MM.1S (cell line): ENCODE results near the gene SEMG1.

Source experiments
- CTCF ChIP-seq: fragments of 300-600 bp; sonication (generic); IDR thresholded peaks from 2 replicates; pipeline ENCODE4 v1.5.1; 2016; ENCODE audit warnings: antibody characterized with exemption, low read length, mixed read lengths
- EZH2 ChIP-seq: fragments of 300-600 bp; sonication (generic); optimal IDR thresholded peaks from 2 replicates; pipeline ENCODE3; 2017; ENCODE audit warnings: low read depth, mild to moderate bottlenecking, antibody characterized with exemption, low read length, mixed read lengths

DNA sequence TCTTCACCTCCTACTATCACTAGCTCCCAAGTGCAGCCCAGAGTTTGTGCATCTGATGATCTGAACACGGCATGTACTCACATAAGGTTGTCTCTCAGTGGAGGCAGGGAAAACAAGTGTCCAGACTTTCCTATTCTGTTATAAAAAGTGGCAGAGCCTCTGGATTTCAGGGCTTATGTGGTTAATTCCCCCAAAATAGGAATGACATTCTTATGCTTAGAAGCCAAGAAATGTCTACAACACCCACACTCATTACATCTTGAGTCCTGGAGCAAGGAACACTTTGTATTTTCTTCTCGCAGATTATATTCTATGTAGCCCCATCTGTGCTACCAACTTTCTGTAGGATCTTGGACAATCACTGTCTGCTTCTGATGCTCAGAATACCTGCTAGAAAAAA is 13.5 kb upstream of the SEMG1 start:
- no peak for TF ChIP-seq EZH2
- TF ChIP-seq CTCF, result no peak
